Endothelial cell (in vitro differentiated cells): ENCODE data around the gene CYTH3. TPM values are rescaled to one million over a fixed set of nuclear protein-coding genes. Genes with fewer than 3 reads are reported as not detected.

Experiments used
- DNase-seq: peaks from one replicate; pipeline ENCODE4 v3.0.0; 2021; ENCODE audit warnings: low spot score
- H3K27ac Mint-ChIP-seq: one replicate; pipeline ENCODE4 v1.8.0; 2021; ENCODE audit warnings: mixed read lengths, inconsistent platforms; ENCODE audit not compliant: unreplicated experiment
- H3K27me3 Mint-ChIP-seq: one replicate; pipeline ENCODE4 v1.8.0; 2021; ENCODE audit warnings: mild to moderate bottlenecking, moderate library complexity, mixed read lengths, inconsistent platforms; ENCODE audit not compliant: unreplicated experiment
- H3K36me3 Mint-ChIP-seq: one replicate; pipeline ENCODE4 v1.8.0; 2021; ENCODE audit warnings: mild to moderate bottlenecking, low read depth, mixed read lengths, inconsistent platforms; ENCODE audit not compliant: unreplicated experiment
- H3K4me1 Mint-ChIP-seq: one replicate; pipeline ENCODE4 v1.8.0; 2021; ENCODE audit warnings: mild to moderate bottlenecking, mixed read lengths, inconsistent platforms; ENCODE audit not compliant: unreplicated experiment
- H3K4me3 Mint-ChIP-seq: one replicate; pipeline ENCODE4 v1.8.0; 2021; ENCODE audit warnings: mild to moderate bottlenecking, mixed read lengths, inconsistent platforms; ENCODE audit not compliant: unreplicated experiment
- H3K9me3 Mint-ChIP-seq: one replicate; pipeline ENCODE4 v1.8.0; 2021; ENCODE audit warnings: mixed read lengths, inconsistent platforms; ENCODE audit not compliant: unreplicated experiment
- total RNA-seq: library from RNA; stranded (reverse); fragmentation: NEBNext Ultra II Directional; extraction: Animal tissue kit (Norgen Biotek cat#: 25700); gene quantifications from one replicate; pipeline ENCODE4 v1.2.1, GENCODE V29; 2021; ENCODE audit not compliant: unreplicated experiment
- TF ChIP-seq, protein P1 (sequence below): fragments of 200-600 bp; sonication (generic); IDR thresholded peaks from one replicate; pipeline ENCODE4 v1.5.0; 2021; ENCODE audit warnings: antibody characterized with exemption; ENCODE audit not compliant: unreplicated experiment

Gene CYTH3
- total RNA-seq, 1 donor from 2014 or later = 24.3 TPM

DNA sequence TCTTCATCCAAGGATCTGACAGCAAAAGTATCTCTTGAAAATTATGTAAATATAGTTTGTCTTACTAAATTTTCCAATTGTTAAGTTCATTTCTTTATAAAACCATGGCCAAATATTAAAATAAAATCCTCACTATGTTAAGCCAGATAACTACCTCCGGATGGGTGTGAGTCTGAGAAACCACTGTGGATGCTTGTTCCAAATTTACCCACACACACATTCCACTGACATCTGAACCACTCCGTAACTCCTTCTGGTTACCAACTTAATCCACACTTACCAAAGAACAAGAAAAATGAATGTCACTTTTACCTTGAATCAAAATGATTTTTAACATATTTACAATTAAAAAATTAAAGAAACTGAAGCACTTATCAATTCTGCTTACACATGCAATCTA lies 19.7 kb downstream of the CYTH3 start:
- TF ChIP-seq, protein P1, sequence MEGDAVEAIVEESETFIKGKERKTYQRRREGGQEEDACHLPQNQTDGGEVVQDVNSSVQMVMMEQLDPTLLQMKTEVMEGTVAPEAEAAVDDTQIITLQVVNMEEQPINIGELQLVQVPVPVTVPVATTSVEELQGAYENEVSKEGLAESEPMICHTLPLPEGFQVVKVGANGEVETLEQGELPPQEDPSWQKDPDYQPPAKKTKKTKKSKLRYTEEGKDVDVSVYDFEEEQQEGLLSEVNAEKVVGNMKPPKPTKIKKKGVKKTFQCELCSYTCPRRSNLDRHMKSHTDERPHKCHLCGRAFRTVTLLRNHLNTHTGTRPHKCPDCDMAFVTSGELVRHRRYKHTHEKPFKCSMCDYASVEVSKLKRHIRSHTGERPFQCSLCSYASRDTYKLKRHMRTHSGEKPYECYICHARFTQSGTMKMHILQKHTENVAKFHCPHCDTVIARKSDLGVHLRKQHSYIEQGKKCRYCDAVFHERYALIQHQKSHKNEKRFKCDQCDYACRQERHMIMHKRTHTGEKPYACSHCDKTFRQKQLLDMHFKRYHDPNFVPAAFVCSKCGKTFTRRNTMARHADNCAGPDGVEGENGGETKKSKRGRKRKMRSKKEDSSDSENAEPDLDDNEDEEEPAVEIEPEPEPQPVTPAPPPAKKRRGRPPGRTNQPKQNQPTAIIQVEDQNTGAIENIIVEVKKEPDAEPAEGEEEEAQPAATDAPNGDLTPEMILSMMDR = no peak
- Mint-ChIP-seq H3K9me3 (no peaks in the 10 kb centered on the region), H3K4me1 (peaks cover 36% of the 10 kb centered on the region), H3K27ac (peak overlapping the region; percentile 54), H3K4me3 (no peak overlapping the region), H3K36me3 (no peaks in the 10 kb centered on the region), H3K27me3 (peaks cover 3% of the 10 kb centered on the region)
- DNase-seq = no peak

DNA sequence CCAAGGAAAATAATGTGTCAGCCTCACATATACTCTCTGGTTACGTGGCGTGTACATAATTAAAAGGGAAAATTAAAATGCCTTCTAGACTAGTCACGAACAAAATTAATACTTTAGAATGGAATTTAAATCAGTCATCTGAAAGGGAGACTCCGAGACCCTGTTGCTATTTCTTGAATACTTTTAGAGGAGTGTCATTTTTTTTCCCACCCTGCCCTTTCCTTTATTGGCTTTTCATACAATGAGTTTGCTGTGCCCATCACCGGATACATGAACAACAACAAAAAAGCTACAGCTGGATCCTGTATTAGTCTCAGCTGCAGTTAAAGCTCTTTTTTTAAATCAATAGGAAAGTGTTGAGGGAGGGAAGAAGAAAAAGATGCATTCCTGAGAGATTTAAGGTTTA lies 20.1 kb downstream of the CYTH3 start:
- no peaks in the 10 kb centered on the region for H3K9me3 Mint-ChIP-seq
- DNase-seq = no peak
- H3K27me3 Mint-ChIP-seq = peaks cover 3% of the 10 kb centered on the region
- H3K4me1 Mint-ChIP-seq = peaks cover 32% of the 10 kb centered on the region
- TF ChIP-seq, protein P1 = no peak
- no peaks in the 10 kb centered on the region for H3K36me3 Mint-ChIP-seq
- no peak overlapping the region for H3K4me3 Mint-ChIP-seq
- peak overlapping the region; percentile 54 for H3K27ac Mint-ChIP-seq

DNA sequence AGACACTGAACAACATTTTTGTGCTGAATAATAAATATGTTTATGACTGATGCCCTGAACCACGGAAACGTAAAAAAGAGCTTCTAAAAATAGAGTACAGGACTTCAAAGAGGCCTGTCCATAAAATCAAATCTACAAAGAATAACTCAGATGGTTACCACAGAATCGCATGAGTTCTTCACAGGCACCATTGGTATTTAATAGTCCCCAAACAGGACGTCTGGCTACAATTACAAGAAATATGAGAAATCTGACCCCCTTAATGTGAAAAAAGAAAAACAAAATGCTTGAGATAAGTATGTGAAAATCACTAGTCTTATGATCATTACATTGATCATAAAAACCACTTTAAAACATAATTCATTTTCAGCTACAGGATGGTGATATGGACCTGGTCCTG lies 20.8 kb downstream of the CYTH3 start:
- H3K4me3 Mint-ChIP-seq = no peak overlapping the region
- DNase-seq = no peak
- H3K27me3 Mint-ChIP-seq = peaks cover 3% of the 10 kb centered on the region
- peaks cover 25% of the 10 kb centered on the region for H3K4me1 Mint-ChIP-seq
- H3K9me3 Mint-ChIP-seq = no peaks in the 10 kb centered on the region
- TF ChIP-seq, protein P1 = no peak
- H3K36me3 Mint-ChIP-seq = no peaks in the 10 kb centered on the region
- no peak overlapping the region for H3K27ac Mint-ChIP-seq

DNA sequence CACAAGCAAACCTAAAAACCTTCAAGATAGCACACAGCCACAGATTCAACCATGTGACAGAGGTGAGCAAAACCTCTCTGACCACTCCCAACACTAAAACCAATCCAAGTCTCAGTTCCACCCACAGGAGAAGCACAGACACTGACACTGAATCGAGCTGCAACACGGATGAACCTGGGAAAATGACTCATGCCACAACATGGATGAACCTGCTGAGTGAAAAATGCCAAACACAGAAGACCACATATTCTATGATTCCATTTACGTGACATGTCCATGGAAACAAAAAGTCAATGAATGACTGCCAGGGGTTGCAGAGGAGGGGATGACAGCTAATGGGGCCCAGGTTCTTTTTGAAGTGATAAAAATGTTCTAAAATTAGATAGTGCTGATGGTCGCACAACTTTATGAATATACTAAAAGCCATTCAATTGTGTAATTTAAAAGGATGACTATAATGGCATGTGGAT lies 22.0 kb downstream of the CYTH3 start:
- no peak for DNase-seq
- no peaks in the 10 kb centered on the region for H3K9me3 Mint-ChIP-seq
- H3K4me3 Mint-ChIP-seq = no peak overlapping the region
- H3K4me1 Mint-ChIP-seq = peaks cover 17% of the 10 kb centered on the region
- TF ChIP-seq, protein P1 = no peak
- H3K27me3 Mint-ChIP-seq = peaks cover 1% of the 10 kb centered on the region
- no peak overlapping the region for H3K27ac Mint-ChIP-seq
- no peaks in the 10 kb centered on the region for H3K36me3 Mint-ChIP-seq

DNA sequence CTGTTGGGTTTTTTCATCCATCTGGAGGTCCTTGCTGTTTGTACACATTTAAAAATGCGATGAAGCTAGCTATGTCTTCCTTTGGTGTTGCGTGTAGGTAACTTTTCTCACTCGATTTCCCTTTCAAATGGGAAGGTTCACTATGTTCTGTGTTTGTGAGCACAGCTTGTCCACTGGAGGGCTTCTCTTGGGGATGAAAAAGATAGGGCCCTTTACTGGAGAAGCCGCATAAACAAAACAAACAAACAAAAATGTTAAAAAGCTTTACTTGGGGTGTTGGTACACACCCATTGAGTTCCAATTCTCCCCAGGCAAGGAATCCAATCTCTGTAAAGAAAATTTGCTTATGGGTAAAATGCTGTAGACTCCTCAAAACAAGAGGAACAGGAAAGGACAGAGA lies 23.4 kb downstream of the CYTH3 start:
- H3K4me3 Mint-ChIP-seq = no peak overlapping the region
- peaks cover 17% of the 10 kb centered on the region for H3K4me1 Mint-ChIP-seq
- no peaks in the 10 kb centered on the region for H3K36me3 Mint-ChIP-seq
- no peak for DNase-seq
- TF ChIP-seq, protein P1 = no peak
- no peaks in the 10 kb centered on the region for H3K9me3 Mint-ChIP-seq
- peaks cover 1% of the 10 kb centered on the region for H3K27me3 Mint-ChIP-seq
- no peak overlapping the region for H3K27ac Mint-ChIP-seq
